ENCODE measurements around the gene BCAS4.

DNA sequence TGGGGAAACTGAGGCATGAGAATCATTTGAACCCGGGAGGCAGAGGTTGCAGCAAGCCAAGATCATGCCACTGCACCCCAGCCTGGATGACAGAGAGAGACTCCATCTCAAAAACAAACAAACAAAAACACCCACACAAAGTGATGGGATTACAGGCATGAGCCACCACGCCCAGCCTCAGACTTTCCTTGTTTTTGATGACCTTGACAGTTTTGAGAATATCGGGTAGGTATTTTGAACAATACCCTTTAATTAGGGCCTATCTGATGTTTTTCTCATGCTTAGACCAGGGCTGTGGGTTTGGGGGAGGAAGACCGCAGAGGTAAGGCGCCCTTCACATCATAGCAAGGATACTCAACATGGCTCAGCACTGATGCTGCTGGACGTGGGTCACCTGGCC is 72.9 kb downstream of the BCAS4 start:
- TF ChIP-seq SP1 (IDR thresholded peaks at IDR 0.05) = no peak
- TF ChIP-seq FOXM1 (IDR thresholded peaks at IDR 0.05; ENCODE audit: borderline replicate concordance) = no peak
